DND-41 (cell line): Measurements from ENCODE around the gene TBX19.

Source experiments
- CTCF ChIP-seq: IDR thresholded peaks from 2 replicates; pipeline ENCODE4 v1.5.1; 2012; ENCODE audit warnings: borderline replicate concordance, low read length, moderate library complexity, mild to moderate bottlenecking; ENCODE audit not compliant: poor library complexity, severe bottlenecking; ENCODE audit errors: extremely low read depth
- EZH2 ChIP-seq: IDR thresholded peaks from 3 replicates; pipeline ENCODE4 v1.6.1; 2012; ENCODE audit warnings: borderline replicate concordance, low read depth, mild to moderate bottlenecking, moderate library complexity, low read length, inconsistent platforms; ENCODE audit not compliant: severe bottlenecking

DNA sequence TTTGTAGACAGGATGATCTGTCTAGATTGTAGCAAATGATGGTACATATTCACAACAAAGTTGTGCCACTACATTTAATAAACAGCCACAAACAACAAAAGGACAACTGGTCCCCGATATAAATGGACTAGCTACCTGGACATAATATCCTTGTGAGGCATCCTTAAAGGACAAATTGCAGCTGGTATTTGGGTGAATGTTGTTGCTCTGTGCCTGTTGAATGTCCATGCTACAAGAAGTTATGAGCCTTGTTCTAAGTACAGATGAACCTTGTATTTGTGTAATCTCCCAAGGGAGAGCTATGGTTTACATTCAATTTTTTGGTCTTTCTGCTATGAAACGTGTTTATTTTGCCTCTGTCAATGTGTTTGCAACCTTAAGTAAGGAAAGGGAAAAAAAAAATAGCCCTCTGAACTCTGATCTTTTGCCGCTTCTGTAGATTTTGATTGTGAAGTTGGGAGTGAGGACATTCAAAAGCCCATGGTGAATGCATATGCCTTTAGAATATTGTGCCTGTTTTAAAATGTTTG lies 28.4 kb upstream of the TBX19 start:
- TF ChIP-seq CTCF (no peak), EZH2 (no peak)
